GM10266 (cell line): ENCODE measurements around the gene ZRANB1.

Source experiments
- DNase-seq: peaks from one replicate; pipeline ENCODE4 v3.0.0; 2012; ENCODE audit errors: extremely low spot score
- CTCF ChIP-seq: IDR thresholded peaks from 2 replicates; pipeline ENCODE4 v1.5.1; 2012; ENCODE audit warnings: mild to moderate bottlenecking, low read depth; ENCODE audit not compliant: control insufficient read depth, insufficient read depth; ENCODE audit errors: missing control alignments

Gene ZRANB1

GRCh38 chr10:124998624-124999291, 56.8 kb downstream of the ZRANB1 start:
- DNase-seq: no peak
- TF ChIP-seq CTCF: no peak

GRCh38 chr10:124999433-125000365, 57.8 kb downstream of the ZRANB1 start:
- DNase-seq: no peak
- TF ChIP-seq CTCF: no peak

- TF ChIP-seq CTCF: no peak
- DNase-seq: no peak
These were observed 58.7 kb downstream of the ZRANB1 start for GRCh38 chr10:125000366-125001312.

- no peak for TF ChIP-seq CTCF
- DNase-seq: no peak
These were observed 59.6 kb downstream of the ZRANB1 start for GRCh38 chr10:125001313-125002046.

- no peak for TF ChIP-seq CTCF
- DNase-seq: no peak
These were observed 60.1 kb downstream of the ZRANB1 start for GRCh38 chr10:125002047-125002422.

- TF ChIP-seq CTCF: no peak
- DNase-seq: no peak
These were observed 60.7 kb downstream of the ZRANB1 start for GRCh38 chr10:125002423-125003145.
